Renal pelvis (tissue), 3 donors: ENCODE data around the gene DGKQ. TPM values are rescaled to one million over a fixed set of nuclear protein-coding genes. Genes with fewer than 3 reads are reported as not detected.

Experiments
- polyA plus RNA-seq, 3 donors: library from polyadenylated mRNA; unstranded; fragments of 120-200 nt; gene quantifications; one replicate each; pipeline ENCODE4 v1.2.1, GENCODE V29; 2013; ENCODE audit not compliant: insufficient read length in 3 of 3

Gene DGKQ
- polyA plus RNA-seq, 3 donors: 9.0 to 10.8 (median 9.1) TPM

Other genes starting within 250 kb of the DGKQ start
- gene CPLX1, start 147.4 kb downstream of the DGKQ start, polyA plus RNA-seq: 1 to 10 TPM; 3.0 to 3.5 (median 3.1) TPM
- 10 to 100 TPM; 69.7 to 87.9 (median 73.2) TPM for gene GAK, start 41.3 kb downstream of the DGKQ start, polyA plus RNA-seq
- gene TMEM175, start 41.1 kb downstream of the DGKQ start, polyA plus RNA-seq: 10 to 100 TPM; 22.3 to 26.6 (median 25.3) TPM
- 10 to 100 TPM; 17.2 to 19.8 (median 19.0) TPM for gene IDUA, start 13.5 kb upstream of the DGKQ start, polyA plus RNA-seq
- 10 to 100 TPM; 14.2 to 23.4 (median 19.3) TPM for gene SLC26A1, start 19.8 kb upstream of the DGKQ start, polyA plus RNA-seq
- gene FGFRL1, start 38.1 kb upstream of the DGKQ start, polyA plus RNA-seq: 10 to 100 TPM; 42.6 to 43.8 (median 42.9) TPM
- gene RNF212, start 140.0 kb upstream of the DGKQ start, polyA plus RNA-seq: 10 to 100 TPM in 2 of 3 donors, 1 to 10 TPM in 1; 9.1 to 19.8 (median 18.7) TPM
- 10 to 100 TPM in 2 of 3 donors, 1 to 10 TPM in 1; 9.3 to 14.7 (median 14.5) TPM for gene SPON2, start 199.0 kb upstream of the DGKQ start, polyA plus RNA-seq